ENCODE results near the gene PRMT5.

PRMT5 gene

GRCh38 chr14:22939684-22940083, 10.5 kb upstream of the PRMT5 start:
- H3K27me3 ChIP-seq: no peaks in the 10 kb centered on the region
- peaks cover 20% of the 10 kb centered on the region for H3K36me3 ChIP-seq
- no peaks in the 10 kb centered on the region for H3K4me1 ChIP-seq (ENCODE audit: control insufficient read depth in 1 of 2, insufficient read depth in 1 of 2, low read depth in 1 of 2, low read length in 1 of 2)
- TF ChIP-seq CTCF (IDR thresholded peaks at IDR 0.05): no peak
- no peak overlapping the region for H3K4me3 ChIP-seq (ENCODE audit: low read depth in 1 of 2, low read length in 1 of 2)
- no peaks in the 10 kb centered on the region for H3K9me3 ChIP-seq
- no peak overlapping the region for H3K27ac ChIP-seq

- Histone ChIP-seq H3K4me3 (ENCODE audit: low read depth in 1 of 2, low read length in 1 of 2) (no peak overlapping the region), H3K27me3 (no peaks in the 10 kb centered on the region), H3K4me1 (ENCODE audit: control insufficient read depth in 1 of 2, insufficient read depth in 1 of 2, low read depth in 1 of 2, low read length in 1 of 2) (peaks cover 7 to 9% of the 10 kb centered on the region in 2 experiments), H3K9me3 (no peaks in the 10 kb centered on the region), H3K27ac (no peak overlapping the region), H3K36me3 (peaks cover 15% of the 10 kb centered on the region)
- TF ChIP-seq CTCF (IDR thresholded peaks at IDR 0.05): no peak
Observed at GRCh38 chr14:22935156-22935555, 6.0 kb upstream of the PRMT5 start.

GRCh38 chr14:22932146-22932545, 3.0 kb upstream of the PRMT5 start:
- no peak for TF ChIP-seq CTCF (IDR thresholded peaks at IDR 0.05)
- H3K27me3 ChIP-seq: no peaks in the 10 kb centered on the region
- H3K4me1 ChIP-seq (ENCODE audit: control insufficient read depth in 1 of 2, insufficient read depth in 1 of 2, low read depth in 1 of 2, low read length in 1 of 2): peaks cover 30 to 31% of the 10 kb centered on the region in 2 experiments
- H3K4me3 ChIP-seq (ENCODE audit: low read depth in 1 of 2, low read length in 1 of 2): no peak overlapping the region
- no peak overlapping the region for H3K27ac ChIP-seq
- peaks cover 8% of the 10 kb centered on the region for H3K36me3 ChIP-seq
- H3K9me3 ChIP-seq: no peaks in the 10 kb centered on the region

GRCh38 chr14:22929961-22930364, 787 bp upstream of the PRMT5 start:
- H3K9me3 ChIP-seq: no peaks in the 10 kb centered on the region
- peaks cover 42 to 48% of the 10 kb centered on the region in 2 experiments for H3K4me1 ChIP-seq (ENCODE audit: control insufficient read depth in 1 of 2, insufficient read depth in 1 of 2, low read depth in 1 of 2, low read length in 1 of 2)
- H3K27me3 ChIP-seq: no peaks in the 10 kb centered on the region
- H3K27ac ChIP-seq: peak overlapping the region; percentile 83
- H3K4me3 ChIP-seq (ENCODE audit: low read depth in 1 of 2, low read length in 1 of 2): peak overlapping the region; percentile 71 to 79
- peaks cover 5% of the 10 kb centered on the region for H3K36me3 ChIP-seq
- TF ChIP-seq CTCF (IDR thresholded peaks at IDR 0.05): no peak

GRCh38 chr14:22928237-22929103, 706 bp downstream of the PRMT5 start:
- no peaks in the 10 kb centered on the region for H3K9me3 ChIP-seq
- H3K4me3 ChIP-seq (ENCODE audit: low read depth in 1 of 2, low read length in 1 of 2): peak overlapping the region; percentile 71 to 79
- peaks cover 42 to 48% of the 10 kb centered on the region in 2 experiments for H3K4me1 ChIP-seq (ENCODE audit: control insufficient read depth in 1 of 2, insufficient read depth in 1 of 2, low read depth in 1 of 2, low read length in 1 of 2)
- H3K27ac ChIP-seq: peak overlapping the region; percentile 83
- no peaks in the 10 kb centered on the region for H3K27me3 ChIP-seq
- H3K36me3 ChIP-seq: peaks cover 16% of the 10 kb centered on the region
- TF ChIP-seq CTCF (IDR thresholded peaks at IDR 0.05): no peak
